NCI-H446 treated with DMSO at 0.1 percent for 48 hours (cell line): ENCODE results near the gene TMUB1.

ENCODE experiments used
- DNase-seq: peaks from one replicate; lab custom pipeline; 2025; lab: John Stamatoyannopoulos, UW

Gene TMUB1

GRCh38 chr7:151103973-151104372, 20.7 kb upstream of the TMUB1 start:
- no peak for DNase-seq

GRCh38 chr7:151102991-151103390, 19.7 kb upstream of the TMUB1 start:
- DNase-seq, result no peak

GRCh38 chr7:151101621-151102396, 18.5 kb upstream of the TMUB1 start:
- no peak for DNase-seq

GRCh38 chr7:151100921-151101320, 17.6 kb upstream of the TMUB1 start:
- no peak for DNase-seq

GRCh38 chr7:151099486-151100211, 16.4 kb upstream of the TMUB1 start:
- no peak for DNase-seq

- no peak for DNase-seq
Measured at GRCh38 chr7:151095828-151096475, 12.7 kb upstream of the TMUB1 start.

GRCh38 chr7:151095123-151095797, 12.0 kb upstream of the TMUB1 start:
- no peak for DNase-seq

GRCh38 chr7:151094675-151095074, 11.4 kb upstream of the TMUB1 start:
- no peak for DNase-seq

- no peak for DNase-seq
Measured at GRCh38 chr7:151093748-151094147, 10.5 kb upstream of the TMUB1 start.

- DNase-seq, result no peak
Measured at GRCh38 chr7:151091988-151092387, 8.7 kb upstream of the TMUB1 start.

GRCh38 chr7:151091431-151091830, 8.1 kb upstream of the TMUB1 start:
- no peak for DNase-seq

- DNase-seq, result no peak
Measured at GRCh38 chr7:151091003-151091402, 7.7 kb upstream of the TMUB1 start.

GRCh38 chr7:151089893-151090730, 6.8 kb upstream of the TMUB1 start:
- DNase-seq, result no peak

- no peak for DNase-seq
Measured at GRCh38 chr7:151088856-151089699, 5.8 kb upstream of the TMUB1 start.

- DNase-seq, result no peak
Measured at GRCh38 chr7:151088019-151088855, 4.9 kb upstream of the TMUB1 start.

GRCh38 chr7:151087245-151088018, 4.1 kb upstream of the TMUB1 start:
- DNase-seq, result no peak

GRCh38 chr7:151086802-151087244, 3.5 kb upstream of the TMUB1 start:
- DNase-seq, result no peak

GRCh38 chr7:151085691-151086620, 2.7 kb upstream of the TMUB1 start, which contains the start of gene AGAP3:
TSS of gene AGAP3 (plus strand) at chr7:151086475. CDS start at chr7:151086742, 267 bp downstream.
- DNase-seq, result peak; percentile 50
